ENCODE results near the gene GRHL1.

- TF ChIP-seq POLR2A (IDR thresholded peaks at IDR 0.05) = no peak
- no peak for TF ChIP-seq CTCF (IDR thresholded peaks at IDR 0.05 in 8 of 11, conservative IDR thresholded peaks at IDR 0.05 in 3 of 11)
- no peak for TF ChIP-seq POLR2AphosphoS5 (IDR thresholded peaks at IDR 0.05)
Measured at GRCh38 chr2:10028407-10028987, 77.0 kb downstream of the GRHL1 start.
